AG08396 (cell line): ENCODE results near the gene CHST3.
"Not testable (repeated sequence)": the region's sequence is repeated elsewhere in the genome, so short reads cannot be mapped to it uniquely, and the experiment has no call there.

Source experiments
- DNase-seq: peaks from one replicate; pipeline ENCODE4 v3.0.0; 2012; ENCODE audit warnings: low spot score, mixed read lengths

CHST3 gene

GRCh38 chr10:71964098-71964742 lies at the start of gene CHST3:
Gene CHST3 (plus strand): TSS chr10:71964395. CDS start chr10:72005843, 41,448 bp downstream.
- peak; percentile 79 for DNase-seq

DNA sequence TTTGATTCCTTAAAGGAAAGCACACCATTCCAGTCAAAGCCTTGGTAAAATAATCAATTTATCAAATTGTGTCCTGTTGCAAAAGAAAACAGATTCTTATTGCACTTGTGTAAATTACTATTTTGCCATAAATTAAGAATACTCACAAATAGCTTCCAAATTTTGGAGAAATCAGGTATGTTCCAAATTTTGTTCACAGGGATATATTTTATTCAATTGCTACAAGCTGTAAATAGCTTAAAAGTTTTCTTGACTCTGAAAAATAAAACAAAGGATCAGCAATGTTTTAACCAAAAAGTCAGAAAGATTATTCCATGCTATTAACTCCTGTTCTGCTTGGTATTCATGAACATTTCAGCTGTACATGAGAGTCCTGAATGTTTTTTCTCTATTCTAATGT lies 47.4 kb upstream of the CHST3 start:
- DNase-seq: no peak

DNA sequence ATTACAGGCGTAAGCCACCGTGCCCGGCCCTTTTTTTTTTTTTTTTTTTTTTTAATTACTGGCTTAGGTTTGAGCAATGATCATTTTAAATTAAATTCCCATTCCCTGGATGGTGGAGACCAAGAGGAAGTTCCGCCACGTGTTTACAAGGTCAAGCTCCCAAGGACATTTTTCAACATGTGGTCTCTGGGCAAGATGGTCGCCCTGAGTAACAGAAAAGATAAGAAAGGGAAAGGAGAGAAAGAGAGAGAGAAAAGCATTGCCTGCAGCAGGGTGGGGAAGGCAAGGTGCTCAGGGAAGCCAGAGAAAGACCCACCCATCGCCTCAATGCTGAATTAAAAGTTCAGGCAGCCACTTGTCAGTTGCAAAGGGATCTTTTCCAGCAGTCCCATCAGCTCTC lies 45.2 kb upstream of the CHST3 start:
- no peak for DNase-seq

GRCh38 chr10:71919956-71920539 lies 44.1 kb upstream of the CHST3 start:
- DNase-seq: not testable (repeated sequence)

- DNase-seq: no peak
Measured at GRCh38 chr10:71920540-71921323, 43.5 kb upstream of the CHST3 start.

DNA sequence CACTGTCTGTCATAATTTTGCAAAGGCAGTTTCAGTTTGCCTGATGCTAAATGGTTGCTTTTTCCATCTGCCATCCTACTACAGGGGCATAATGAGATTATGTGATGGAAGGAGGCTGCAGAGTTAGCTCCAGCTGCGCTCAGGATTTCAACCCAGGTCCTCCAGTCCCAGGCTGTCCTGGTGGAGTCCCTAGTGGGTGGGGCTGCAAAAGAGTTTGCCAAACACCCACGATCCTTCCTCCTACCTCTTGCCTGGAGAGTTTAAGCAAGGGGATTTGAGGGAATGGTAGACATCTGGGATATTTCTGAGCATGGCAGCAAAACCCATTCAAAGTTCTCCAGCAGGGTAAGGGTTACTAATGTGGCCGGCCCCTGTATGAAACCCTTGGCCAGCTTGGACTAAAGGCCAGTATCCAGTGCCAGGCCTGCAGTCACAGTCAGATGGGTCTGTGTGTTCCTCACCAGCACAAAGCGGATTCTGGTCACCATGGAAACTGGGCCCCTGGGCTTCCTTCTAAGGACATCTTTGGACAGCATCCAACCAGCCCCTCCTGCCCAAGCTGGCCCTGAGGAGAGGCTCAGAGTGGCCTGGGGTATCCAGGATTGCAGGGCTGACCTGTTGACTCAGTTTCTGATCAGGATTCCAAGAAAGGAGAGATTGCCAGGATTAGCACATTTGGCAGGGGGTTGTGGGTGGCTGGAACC lies 42.7 kb upstream of the CHST3 start:
- no peak for DNase-seq

GRCh38 chr10:71923138-71923692 lies 41.0 kb upstream of the CHST3 start:
- no peak for DNase-seq

DNA sequence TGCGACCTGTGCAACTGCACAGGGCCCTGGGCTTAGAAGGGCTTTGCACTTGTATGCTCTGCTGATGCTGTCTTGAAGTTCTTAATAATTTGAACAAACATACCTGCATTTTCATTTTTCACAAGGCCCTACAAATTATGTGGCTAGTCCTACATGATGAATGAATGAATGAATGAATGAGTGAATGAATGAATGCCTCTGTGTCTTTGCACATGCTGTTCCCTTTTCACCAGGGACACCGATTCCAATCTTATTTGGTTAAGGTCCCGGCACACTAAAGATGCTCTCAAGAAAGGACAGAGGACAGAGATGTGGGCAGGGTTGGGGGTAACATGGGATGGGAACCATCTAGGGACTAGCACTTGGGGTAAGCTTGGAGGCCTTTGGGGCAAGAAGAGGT lies 39.4 kb upstream of the CHST3 start:
- no peak for DNase-seq

DNA sequence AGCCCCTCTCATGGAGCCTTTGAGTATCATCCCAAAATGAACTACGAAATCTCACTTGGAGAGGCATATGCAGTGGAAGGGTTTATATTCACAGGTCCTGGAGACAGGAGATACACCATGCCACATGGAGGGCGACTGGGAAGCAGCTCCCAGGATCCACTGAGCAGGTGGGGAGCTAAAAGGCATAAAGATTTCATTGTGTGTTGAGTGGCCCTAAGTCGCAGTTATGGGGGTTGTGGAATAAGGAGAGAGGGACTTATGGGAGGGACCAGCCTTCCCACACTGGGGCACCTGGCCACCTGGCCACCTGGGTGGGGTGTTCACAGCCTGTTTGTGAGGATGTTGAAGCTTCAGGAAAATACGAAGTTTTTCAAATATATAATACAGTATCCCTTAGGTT lies 37.0 kb upstream of the CHST3 start:
- DNase-seq: no peak

DNA sequence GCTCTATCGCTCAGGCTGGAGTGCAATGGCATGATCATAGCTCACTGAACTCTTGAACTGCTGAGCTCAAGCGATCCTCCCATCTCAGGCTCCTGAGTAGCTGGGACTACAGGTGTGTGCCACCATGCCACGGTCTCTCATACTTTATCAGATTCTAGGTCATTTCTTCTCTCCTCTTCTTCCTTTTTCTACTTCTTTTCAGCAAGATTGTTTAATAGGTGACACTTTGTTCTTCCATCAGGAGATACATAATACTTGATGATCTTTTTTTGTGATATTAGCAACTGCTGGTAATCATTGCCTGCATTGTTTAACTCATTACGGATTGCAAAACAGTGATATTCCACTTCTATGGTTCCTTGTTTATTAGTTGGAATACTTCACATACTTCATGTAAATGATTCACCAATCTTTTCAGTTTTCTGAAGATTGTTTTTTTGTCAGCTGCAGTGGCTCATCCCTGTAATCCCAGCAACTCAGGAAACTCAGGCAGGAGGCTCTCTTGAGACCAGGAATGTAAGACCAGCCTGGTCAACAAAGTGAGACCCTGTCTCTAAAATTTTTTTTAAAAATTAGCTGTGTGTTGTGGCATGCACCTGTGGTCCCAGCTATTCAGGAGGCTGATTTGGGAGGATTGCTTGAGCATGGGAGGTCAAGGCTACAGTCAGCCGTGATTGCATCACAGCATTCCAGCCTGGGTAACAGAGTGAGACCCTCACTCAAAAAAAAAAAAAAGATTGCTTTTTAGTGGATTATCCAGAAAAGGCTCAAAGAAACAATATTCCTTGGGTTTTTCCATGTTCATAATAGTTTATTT lies 36.2 kb upstream of the CHST3 start:
- peak; percentile 20 for DNase-seq

GRCh38 chr10:71931295-71931694 lies 32.9 kb upstream of the CHST3 start:
- DNase-seq: no peak

GRCh38 chr10:71933651-71934050 lies 30.5 kb upstream of the CHST3 start:
- DNase-seq: no peak

DNA sequence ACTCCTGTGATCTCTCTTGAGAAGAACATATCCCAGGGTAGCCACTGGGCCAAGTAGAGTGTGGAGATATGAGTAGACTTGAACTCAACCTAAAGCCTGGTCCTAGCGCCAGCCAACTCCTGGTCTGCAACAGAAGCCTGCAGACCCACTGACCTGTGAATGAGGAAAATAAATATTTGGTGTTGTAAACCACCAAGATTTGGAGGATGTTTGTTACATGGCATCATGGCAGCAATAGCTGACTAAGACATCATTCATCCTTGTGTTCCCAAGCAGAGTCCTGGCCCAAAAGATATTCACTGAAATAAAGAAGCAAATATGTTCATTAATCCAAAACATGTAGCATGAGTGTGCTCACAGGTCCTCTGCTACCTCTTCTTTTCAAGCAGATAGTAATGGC lies 26.0 kb upstream of the CHST3 start:
- DNase-seq: no peak

- no peak for DNase-seq
Measured at GRCh38 chr10:71939304-71939703, 24.9 kb upstream of the CHST3 start.

DNA sequence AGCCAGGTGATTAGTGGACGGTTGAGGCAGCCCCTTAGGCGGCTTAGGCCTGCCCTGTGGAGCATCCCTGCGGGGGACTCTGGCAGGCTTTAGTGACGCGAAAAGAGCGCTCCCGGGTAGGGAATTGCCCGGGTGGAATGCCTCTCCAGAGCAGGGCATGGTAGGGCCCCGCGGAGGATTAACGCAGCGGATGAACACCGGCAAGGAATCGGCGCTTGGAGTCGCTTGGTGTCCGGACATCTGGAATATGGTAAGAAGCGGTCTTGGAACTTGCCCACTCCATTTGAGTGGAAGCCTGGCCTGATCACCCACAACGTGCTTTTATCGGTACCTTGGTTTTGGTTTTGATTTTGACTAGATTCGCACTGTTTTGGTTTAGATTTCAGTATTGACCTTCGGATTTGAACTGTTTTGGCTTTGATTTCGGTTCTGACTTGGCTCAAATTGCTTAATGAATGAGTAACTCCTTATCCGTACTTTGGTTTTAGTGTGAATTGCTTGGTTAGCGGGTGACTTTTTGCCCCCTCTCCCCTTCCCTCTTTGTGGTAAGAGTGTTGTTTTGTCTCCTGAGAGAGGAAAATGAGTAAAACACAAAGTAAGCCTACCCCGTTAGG lies 24.2 kb upstream of the CHST3 start:
- no peak for DNase-seq

DNA sequence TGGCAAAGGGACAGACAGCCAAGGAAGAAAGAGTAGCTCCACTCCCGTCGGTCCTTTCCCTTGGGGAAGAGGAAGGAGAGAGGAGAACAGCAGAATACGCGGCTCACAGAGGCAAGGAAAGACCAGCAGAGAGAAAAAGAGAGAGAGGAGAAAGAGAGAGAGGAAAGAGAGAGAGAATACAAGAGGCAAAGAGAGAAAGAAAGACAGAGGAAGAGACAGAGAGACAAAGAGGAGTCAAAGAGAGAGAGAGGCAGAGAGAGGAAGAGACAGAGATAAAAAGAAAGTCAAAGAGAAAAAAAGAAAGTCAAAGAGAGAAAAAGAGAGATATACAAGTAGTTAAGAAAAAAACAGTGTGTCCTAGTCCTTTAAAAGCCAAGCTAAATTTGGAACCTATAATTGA lies 23.4 kb upstream of the CHST3 start:
- no peak for DNase-seq

DNA sequence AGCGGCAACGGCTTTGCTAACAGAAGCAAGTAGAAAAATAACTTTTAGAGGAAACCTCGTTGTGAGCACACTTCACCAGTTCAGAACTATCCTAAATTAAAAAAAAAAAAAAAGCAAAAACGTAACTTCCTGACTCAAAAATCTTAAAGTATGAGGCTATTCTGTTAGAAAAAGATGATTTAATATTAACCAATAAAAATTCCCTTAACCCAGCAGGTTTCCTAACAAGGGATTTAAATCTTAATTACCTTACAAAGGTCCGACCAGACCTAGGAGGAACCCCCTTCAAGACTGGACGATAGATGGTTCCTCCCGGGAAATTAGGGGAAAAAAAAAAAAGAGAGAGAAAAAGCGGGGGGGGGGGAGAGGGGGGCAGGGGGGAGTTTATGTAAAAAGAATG lies 22.9 kb upstream of the CHST3 start:
- no peak for DNase-seq

- no peak for DNase-seq
Measured at GRCh38 chr10:71945819-71946474, 18.2 kb upstream of the CHST3 start.

DNA sequence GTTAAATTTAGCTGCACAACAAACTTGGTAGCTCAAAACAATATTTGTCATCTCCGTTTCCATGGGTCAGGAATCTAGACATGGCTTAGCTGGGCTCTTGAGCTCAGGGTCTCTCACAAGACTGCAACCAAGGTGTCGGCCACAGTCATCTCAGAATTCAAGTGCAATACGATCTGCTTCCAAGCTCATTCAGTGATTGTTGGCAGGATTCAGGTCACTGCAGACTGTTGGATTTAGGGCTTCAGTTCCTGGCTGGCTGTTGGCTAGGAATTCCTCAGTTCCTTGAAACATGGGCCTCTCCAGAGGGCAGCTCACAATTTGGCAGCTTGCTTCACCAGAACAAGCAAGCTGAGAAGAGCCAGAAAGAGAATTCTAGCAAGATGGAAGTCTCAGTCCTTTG lies 17.5 kb upstream of the CHST3 start:
- no peak for DNase-seq

- no peak for DNase-seq
Measured at GRCh38 chr10:71948496-71949067, 15.6 kb upstream of the CHST3 start.
